Common myeloid progenitor, CD34-positive (primary cell): Measurements from ENCODE around the gene CIAO3.
"Not testable (repeated sequence)": the region's sequence is repeated elsewhere in the genome, so short reads cannot be mapped to it uniquely, and the experiment has no call there.

Experiments used
- CTCF ChIA-PET: fragments of 350-600 bp; sonication (Branson Sonifier 250); formaldehyde crosslinking; loops from one replicate; lab custom pipeline; 2021; ENCODE audit warnings: antibody characterized with exemption; lab: Charles Lee
- POLR2A ChIA-PET: fragments of 350-600 bp; sonication (Branson Sonifier 250); formaldehyde crosslinking; loops from one replicate; lab custom pipeline; 2021; ENCODE audit warnings: antibody characterized with exemption; lab: Charles Lee
- DNase-seq, 3 donors: peaks; one replicate each; pipeline versions ENCODE4 v3.0.0 to v3.0.0-alpha.2; 2013
- H3K27ac ChIP-seq, 2 experiments: 1 replicate in 1 of 2; 2 replicates in 1 of 2; pipeline ENCODE4 v1.7.0; 2013; ENCODE audit warnings: inconsistent platforms in 2 of 2, low read length in 2 of 2, mild to moderate bottlenecking in 2 of 2, low read depth in 1 of 2, moderate library complexity in 1 of 2; ENCODE audit not compliant: severe bottlenecking in 2 of 2, insufficient read depth in 1 of 2, poor library complexity in 1 of 2
- H3K27me3 ChIP-seq, 5 experiments: replicated peaks in 2 of 5; 1 replicate in 3 of 5; 2 replicates in 2 of 5; pipeline versions ENCODE4 v1.6.1 to v1.7.0; 2013; ENCODE audit warnings: low read length in 4 of 5, mild to moderate bottlenecking in 2 of 5, moderate library complexity in 2 of 5, inconsistent platforms in 1 of 5; ENCODE audit not compliant: insufficient read depth in 5 of 5, control insufficient read depth in 4 of 5
- H3K36me3 ChIP-seq, 4 experiments: 1 replicate in 2 of 4; 2 replicates in 2 of 4; pipeline versions ENCODE4 v1.6.1 to v1.7.0; 2013; ENCODE audit warnings: low read length in 3 of 4, control low read depth in 1 of 4, mild to moderate bottlenecking in 1 of 4; ENCODE audit not compliant: control insufficient read depth in 4 of 4, insufficient read depth in 4 of 4
- H3K4me1 ChIP-seq, 4 experiments: 1 replicate in 3 of 4; 2 replicates in 1 of 4; pipeline versions ENCODE4 v1.6.1 to v1.7.1; 2013; ENCODE audit warnings: low read length in 3 of 4, mild to moderate bottlenecking in 3 of 4, control low read depth in 1 of 4, inconsistent platforms in 1 of 4, moderate library complexity in 1 of 4; ENCODE audit not compliant: control insufficient read depth in 4 of 4, insufficient read depth in 4 of 4; ENCODE audit errors: control extremely low read depth in 1 of 4
- H3K4me3 ChIP-seq, 7 experiments: 1 replicate in 4 of 7; 2 replicates in 3 of 7; pipeline versions ENCODE4 v1.5.1 to v1.7.0; 2013; ENCODE audit warnings: mild to moderate bottlenecking in 7 of 7, low read length in 6 of 7, moderate library complexity in 6 of 7, inconsistent platforms in 2 of 7, low read depth in 2 of 7, control low read depth in 1 of 7; ENCODE audit not compliant: insufficient read depth in 4 of 7, control insufficient read depth in 1 of 7; ENCODE audit errors: extremely low read depth in 1 of 7
- H3K9me3 ChIP-seq, 5 experiments: 1 replicate in 4 of 5; 2 replicates in 1 of 5; pipeline versions ENCODE4 v1.6.1 to v1.7.1; 2013; ENCODE audit warnings: low read length in 4 of 5, mild to moderate bottlenecking in 2 of 5, inconsistent platforms in 1 of 5, low read depth in 1 of 5, moderate library complexity in 1 of 5; ENCODE audit not compliant: control insufficient read depth in 4 of 5, insufficient read depth in 2 of 5; ENCODE audit errors: control extremely low read depth in 1 of 5
- WGBS: methylation state at CpG from one replicate; pipeline ENCODE4 v1.1.5; 2013; ENCODE audit not compliant: insufficient coverage; 5-methylcytosine and 5-hydroxymethylcytosine counted together

Gene CIAO3

DNA sequence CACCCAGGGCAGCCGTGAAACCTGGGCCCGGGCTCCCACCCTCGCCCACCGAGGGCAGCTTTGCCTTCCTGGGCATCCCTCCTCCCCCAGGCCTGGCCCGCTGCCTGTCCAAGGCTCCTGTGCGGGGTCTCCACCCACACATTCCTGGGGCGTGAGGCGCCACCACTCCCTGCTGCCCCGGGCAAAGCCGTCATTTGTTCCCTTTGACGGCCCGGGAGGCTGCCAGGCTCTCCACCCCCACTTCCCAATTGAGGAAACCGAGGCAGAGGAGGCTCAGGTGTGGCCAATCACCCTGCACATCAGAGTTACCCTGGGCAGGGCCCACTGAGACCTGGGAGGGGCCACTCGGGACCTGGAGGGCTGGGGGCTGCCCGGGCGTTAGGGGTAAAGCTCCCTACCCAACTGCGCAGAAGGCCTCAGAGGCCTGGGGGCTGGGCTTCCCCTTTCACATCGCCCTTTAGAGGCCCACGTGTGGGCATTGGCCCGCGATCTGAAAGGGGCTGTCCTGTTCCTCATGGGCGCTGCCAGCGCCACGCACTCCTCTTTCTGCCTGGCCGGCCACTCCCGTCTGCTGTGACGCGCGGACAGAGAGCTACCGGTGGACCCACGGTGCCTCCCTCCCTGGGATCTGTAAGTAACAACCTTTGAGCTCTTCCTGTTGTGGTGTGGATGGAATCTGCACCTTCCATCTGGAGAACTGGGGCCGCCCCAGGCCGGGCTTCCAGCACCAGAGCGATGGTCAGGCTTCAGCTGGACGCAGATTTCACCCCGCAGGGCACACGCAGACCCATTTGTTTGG is 19.9 kb upstream of the CIAO3 start, which contains the start of gene MSLN:
Gene MSLN (plus strand): TSS at position 190 of the 799 bp plus-strand sequence. CDS start 1,947 bp downstream, outside the sequence.
- no peak for DNase-seq
- Histone ChIP-seq H3K9me3 (peaks cover 0 to 3% (median 0%) of the 10 kb centered on the region in 5 experiments), H3K4me1 (peaks cover 0 to 15% (median 11%) of the 10 kb centered on the region in 4 experiments), H3K27me3 (no peaks in the 10 kb centered on the region), H3K4me3 (no peak within 1 kb of the TSS), H3K36me3 (no peaks in the 10 kb centered on the region), H3K27ac (no peak within 1 kb of the TSS)
- 94% methylated on average over 33 of the region's 37 CpGs for WGBS
- POLR2A ChIA-PET, result no interaction called here
- CTCF ChIA-PET, result interaction anchor here (1.0 to 1.6 kb wide), 3 partner anchors 10 to 24 kb away, joined by 3 to 7 read pairs (median 3); no protein-coding TSS in a partner anchor

DNA sequence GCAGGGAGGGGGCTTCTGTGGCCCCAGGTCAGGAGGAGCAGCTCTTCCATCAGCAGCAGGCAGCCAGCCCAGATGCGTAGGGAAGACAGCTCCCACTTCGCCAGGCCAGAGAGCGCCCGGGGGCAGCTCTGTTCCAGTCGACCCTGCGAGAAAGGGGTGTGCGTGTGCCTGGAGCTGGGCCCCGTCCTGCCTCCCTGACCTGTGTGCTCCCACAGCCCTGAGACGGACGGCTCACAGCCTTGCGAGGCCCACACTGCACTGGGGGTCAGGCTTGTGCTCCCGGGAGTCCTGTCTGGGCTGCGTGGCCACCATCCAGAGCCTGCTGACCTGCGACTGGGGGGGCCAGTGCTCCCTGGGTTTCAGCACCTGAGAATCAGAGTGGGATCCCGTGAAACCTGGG is 19.3 kb upstream of the CIAO3 start:
- H3K9me3 ChIP-seq, result peaks cover 0 to 3% (median 0%) of the 10 kb centered on the region in 5 experiments
- CTCF ChIA-PET, result interaction anchor here (0.9 to 1.5 kb wide), 5 partner anchors 9 to 50 kb away, joined by 3 to 7 read pairs (median 3); no protein-coding TSS in a partner anchor

DNA sequence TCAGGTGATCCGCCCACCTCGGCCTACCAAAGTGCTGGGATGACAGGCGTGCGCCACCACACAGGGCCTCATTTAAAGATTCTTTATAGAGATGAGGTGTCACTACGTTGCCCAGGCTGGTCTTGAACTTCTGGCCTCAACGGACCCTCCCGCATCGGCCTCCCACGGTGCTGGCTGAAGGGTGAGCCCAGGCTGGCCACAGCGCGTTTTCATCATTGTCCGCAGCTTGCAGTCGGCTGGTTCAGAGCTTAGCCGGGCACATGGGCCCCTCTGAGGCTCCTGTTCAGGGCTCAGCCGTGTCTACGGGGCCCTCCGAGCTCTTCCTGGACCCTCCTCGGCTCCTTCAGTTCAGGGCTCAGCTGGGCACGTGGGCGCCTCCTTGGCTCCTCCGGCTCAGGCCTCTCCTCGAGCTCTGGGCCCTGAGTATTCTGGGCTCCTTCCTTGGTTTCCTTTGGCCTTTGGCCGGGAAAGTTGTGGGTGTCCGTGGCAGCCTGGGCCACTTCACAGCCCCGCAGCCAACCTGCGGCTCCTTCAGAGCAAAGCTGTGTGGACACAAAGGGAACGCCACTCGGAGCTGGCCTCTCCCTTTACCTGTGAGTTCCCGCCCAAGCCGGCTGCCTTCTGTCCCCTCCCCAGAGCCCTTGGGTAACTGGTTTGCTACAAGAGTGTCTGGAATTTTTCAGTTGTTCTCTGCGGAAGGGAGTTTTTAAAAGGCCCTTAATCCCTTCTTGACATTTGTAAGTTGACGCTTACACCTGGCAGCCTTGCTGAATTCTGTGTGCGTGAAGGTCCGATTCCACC is 18.5 kb upstream of the CIAO3 start:
- CTCF ChIA-PET, result interaction anchor here (0.9 to 1.4 kb wide), 4 partner anchors 11 to 49 kb away, joined by 3 to 6 read pairs (median 3); no protein-coding TSS in a partner anchor
- Histone ChIP-seq H3K27ac (no peak overlapping the region), H3K36me3 (no peaks in the 10 kb centered on the region), H3K4me3 (no peak overlapping the region), H3K27me3 (no peaks in the 10 kb centered on the region), H3K4me1 (peaks cover 0 to 29% (median 25%) of the 10 kb centered on the region in 4 experiments), H3K9me3 (peaks cover 0 to 3% (median 0%) of the 10 kb centered on the region in 5 experiments)
- 99% methylated on average over 34 of the region's 34 CpGs for WGBS
- POLR2A ChIA-PET, result no interaction called here
- no peak for DNase-seq

More for the DNA sequence above, 19.3 kb upstream of the CIAO3 start:
- Histone ChIP-seq H3K36me3 (no peaks in the 10 kb centered on the region), H3K27me3 (no peaks in the 10 kb centered on the region), H3K27ac (no peak overlapping the region), H3K4me3 (no peak overlapping the region), H3K4me1 (peaks cover 0 to 22% (median 17%) of the 10 kb centered on the region in 4 experiments)
- WGBS, result 98% methylated on average over 11 of the region's 15 CpGs
- DNase-seq, result no peak
- POLR2A ChIA-PET, result no interaction called here

DNA sequence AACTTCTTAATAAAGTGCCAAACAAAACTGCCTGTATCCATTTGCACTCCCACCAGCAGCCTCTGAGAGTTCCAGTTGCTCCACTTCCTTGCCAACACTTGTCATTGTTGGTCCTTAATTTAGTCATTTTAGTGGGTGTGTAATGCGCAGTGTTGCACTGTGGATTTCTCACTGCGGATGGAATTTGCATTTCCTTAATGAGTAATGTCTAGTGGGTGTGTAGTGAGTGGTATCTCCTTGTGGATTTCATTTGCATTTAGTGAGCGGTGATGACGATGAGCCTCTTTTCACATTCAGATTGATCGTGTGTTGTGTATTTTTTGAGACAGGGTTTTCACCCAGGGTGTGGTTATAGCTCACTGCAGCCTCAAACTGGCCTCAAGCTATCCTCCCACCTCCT is 15.6 kb upstream of the CIAO3 start:
- Histone ChIP-seq H3K36me3 (no peaks in the 10 kb centered on the region), H3K9me3 (peaks cover 0 to 3% (median 0%) of the 10 kb centered on the region in 5 experiments), H3K27me3 (no peaks in the 10 kb centered on the region), H3K4me1 (peaks cover 0 to 35% (median 25%) of the 10 kb centered on the region in 4 experiments), H3K27ac (no peak overlapping the region), H3K4me3 (no peak overlapping the region)
- DNase-seq, result no peak
- ChIA-PET CTCF (interaction anchor here (0.9 to 3.0 kb wide), 6 partner anchors 10 to 65 kb away, joined by 3 to 16 read pairs (median 8); no protein-coding TSS in a partner anchor), POLR2A (no interaction called here)
- WGBS, result 100% methylated on average over 5 of the region's 5 CpGs

DNA sequence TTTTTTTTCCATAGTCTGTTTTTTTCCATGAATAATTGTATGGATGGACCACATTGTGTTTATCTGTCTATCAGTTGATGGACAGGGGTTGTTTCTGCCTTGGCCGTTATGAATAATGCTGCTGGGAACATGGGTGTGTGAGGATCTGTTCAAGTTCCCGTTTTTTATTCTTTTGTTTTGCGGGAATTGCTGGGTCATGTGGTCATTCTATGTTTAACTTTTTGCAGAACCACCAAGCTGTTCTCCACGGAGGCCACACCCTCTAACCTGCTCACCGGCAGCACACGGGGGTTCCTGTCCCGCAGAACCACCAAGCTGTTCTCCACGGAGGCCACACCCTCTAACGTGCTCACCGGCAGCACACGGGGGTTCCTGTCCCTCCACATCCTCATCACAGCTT is 13.9 kb upstream of the CIAO3 start:
- 0% methylated on average over 4 of the region's 11 CpGs for WGBS
- H3K4me1 ChIP-seq, result peaks cover 0 to 35% (median 24%) of the 10 kb centered on the region in 4 experiments
- H3K27ac ChIP-seq, result peak overlapping the region in 1 of 2 experiments; percentile 0
- H3K27me3 ChIP-seq, result no peaks in the 10 kb centered on the region
- peaks cover 0 to 3% (median 0%) of the 10 kb centered on the region in 5 experiments for H3K9me3 ChIP-seq
- peak overlapping the region in 4 of 7 experiments; percentile 26 to 58 (median 38) for H3K4me3 ChIP-seq
- peak; percentile 49 to 90 (median 87) for DNase-seq
- ChIA-PET CTCF (interaction anchor here (0.7 to 3.0 kb wide), 9 partner anchors 10 to 44 kb away, joined by 3 to 16 read pairs (median 5); partner anchors contain the start of genes CCDC78, CIAO3 and METRN), POLR2A (interaction anchor here (0.6 kb wide), 1 partner anchor 1778 kb away, joined by 3 read pairs; no protein-coding TSS in a partner anchor)
- no peaks in the 10 kb centered on the region for H3K36me3 ChIP-seq

DNA sequence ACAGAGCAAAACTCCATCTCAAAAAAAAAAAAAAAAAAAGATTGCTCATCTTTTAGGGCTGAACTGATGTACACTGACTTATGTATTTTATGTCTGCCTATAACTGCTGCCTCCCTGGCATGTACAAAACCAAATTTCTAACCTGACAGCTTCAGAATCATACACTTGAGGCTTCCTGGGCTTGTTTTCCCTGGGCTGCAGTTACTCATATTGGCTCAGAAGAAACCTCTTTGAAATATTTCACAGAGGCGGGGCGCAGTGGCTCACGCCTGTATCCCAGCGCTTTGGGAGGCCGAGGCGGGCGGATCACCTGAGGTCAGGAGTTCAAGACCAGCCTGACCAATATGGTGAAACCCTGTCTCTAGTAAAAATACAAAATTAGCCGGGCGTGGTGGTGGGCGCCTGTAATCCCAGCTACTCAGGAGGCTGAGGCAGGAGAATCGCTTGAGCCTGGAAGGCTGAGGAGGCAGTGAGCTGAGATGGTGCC is 13.4 kb upstream of the CIAO3 start:
- Histone ChIP-seq H3K4me1 (peaks cover 0 to 35% (median 24%) of the 10 kb centered on the region in 4 experiments), H3K4me3 (peak overlapping the region in 1 of 7 experiments; percentile 58)
- H3K9me3 ChIP-seq, DNase-seq, H3K27me3 ChIP-seq, H3K27ac ChIP-seq, POLR2A ChIA-PET, H3K36me3 ChIP-seq: not testable (repeated sequence)
- 98% methylated on average over 9 of the region's 11 CpGs for WGBS
- CTCF ChIA-PET, result interaction anchor here (0.7 to 3.0 kb wide), 8 partner anchors 9 to 44 kb away, joined by 3 to 16 read pairs (median 6); partner anchors contain the start of genes CCDC78 and METRN
